ENCODE measurements around the gene INPP4B.

Gene INPP4B

DNA sequence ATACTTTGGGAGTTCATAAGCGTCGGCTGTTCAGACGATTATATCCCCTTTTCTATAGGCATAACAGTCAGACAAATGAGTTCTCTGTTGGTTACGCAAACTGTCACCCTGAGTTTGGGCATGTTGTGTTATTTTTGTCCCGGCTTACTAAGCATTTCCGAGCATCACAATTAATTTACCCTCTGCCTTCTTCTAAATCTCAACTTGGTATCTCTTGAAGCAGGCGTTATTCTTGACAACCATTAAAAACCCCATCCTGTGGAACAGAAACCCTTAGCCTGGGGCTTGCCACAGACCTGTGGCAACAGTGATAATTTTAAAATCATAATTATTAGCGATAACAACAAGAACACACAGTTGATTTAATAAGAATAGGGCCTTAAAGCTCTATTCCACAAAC is 558.7 kb downstream of the INPP4B start:
- no peak for DNase-seq (ENCODE audit: low spot score)

DNA sequence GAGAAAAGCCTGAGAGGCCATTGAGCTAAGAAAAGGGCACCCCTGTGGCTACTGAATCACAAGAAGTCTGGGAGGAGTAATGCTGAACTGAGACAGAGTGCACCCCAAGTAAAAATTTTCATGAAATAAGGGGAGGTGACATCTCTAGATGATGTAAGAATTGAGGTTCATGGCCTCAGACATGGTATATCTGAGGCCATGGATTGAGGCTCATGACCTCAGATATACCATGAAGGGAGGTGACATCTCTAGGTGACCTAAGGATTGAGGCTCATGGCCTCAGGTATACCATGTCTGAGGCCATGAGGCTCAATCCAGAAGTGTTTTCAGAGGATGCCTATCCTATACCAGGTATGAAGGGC is 560.9 kb downstream of the INPP4B start:
- DNase-seq (ENCODE audit: low spot score): no peak

DNA sequence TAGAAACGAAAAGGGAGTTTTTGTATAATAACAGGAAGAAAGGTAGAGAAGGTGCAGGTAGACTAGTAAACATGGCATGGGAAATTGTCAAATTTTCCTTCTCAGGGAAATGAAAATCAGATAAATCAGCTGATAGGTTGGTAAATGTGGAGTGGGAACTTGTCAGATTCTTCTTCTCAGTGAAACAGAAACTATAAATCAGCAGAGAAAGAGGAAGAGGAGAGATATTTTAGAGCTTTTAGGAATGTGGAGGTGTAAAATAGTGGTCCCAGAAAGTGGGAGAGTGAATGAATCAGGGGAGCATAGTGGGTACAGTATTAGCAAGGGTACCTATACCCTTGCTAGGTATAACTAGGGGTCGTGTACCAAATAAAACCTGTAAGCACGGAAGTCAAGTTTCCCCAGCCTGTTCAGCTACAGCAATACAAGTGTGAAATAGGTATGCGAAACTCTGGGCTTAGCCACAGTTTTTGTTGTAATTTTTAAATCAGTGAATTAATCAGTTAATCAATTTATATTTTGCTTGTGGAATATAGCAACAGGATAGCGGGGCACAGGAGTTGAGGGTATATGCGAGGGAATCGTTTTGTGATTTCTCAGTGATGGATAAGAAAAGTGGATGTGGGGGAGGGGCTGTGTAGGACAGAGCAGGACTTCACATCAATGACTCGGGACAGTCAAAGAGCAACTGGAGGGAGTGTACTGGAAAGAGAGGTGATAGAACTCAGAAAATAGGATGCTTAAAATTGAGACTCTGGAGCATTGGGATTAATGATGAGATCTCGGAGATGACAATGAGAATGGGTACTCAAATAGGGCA is 561.5 kb downstream of the INPP4B start:
- no peak for DNase-seq (ENCODE audit: low spot score)

DNA sequence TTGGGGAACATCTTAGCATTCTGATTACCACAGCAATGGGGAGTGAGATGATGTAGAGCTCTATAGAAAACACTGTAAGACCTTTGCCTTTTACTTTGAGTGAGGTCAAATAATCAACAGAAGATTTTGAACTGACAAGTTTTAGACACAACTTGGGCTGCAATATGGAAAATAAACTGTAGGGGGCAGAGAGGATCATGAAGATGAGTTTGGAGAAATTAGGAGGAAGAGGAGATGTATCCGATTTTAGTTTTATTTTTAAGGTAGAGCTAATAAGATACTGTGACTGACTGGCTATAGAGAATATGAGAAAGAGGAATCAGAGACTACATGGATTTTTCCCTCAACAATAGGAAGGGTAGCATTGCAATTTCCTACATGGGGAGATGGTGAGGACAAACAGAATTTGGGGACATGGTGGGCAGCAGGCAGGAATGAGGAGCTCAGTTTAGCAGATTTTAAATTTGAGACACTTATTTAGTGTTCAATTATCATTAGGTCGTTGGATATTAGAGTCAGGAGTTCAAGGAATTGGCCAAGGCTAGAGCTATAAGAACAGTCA is 563.1 kb downstream of the INPP4B start:
- no peak for DNase-seq (ENCODE audit: low spot score)

DNA sequence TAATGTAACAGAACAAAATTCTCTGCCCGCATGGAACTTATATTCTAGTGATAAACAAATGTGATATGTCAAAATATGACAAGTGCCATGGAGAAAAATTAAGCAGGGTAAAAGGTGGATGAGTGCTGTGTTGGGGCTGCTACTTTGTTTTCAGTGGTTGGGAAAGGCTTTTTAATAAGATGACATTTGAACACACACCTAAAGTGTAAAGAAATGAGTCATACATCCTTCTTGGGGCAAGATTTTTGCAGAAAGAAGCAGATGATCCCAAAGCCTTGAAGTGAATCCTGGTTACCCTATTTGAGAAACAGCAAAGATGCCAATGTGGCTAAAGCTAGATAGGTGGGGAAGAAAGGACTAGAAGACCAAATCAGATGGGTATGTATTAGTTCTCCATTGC is 564.1 kb downstream of the INPP4B start:
- no peak for DNase-seq (ENCODE audit: low spot score)

DNA sequence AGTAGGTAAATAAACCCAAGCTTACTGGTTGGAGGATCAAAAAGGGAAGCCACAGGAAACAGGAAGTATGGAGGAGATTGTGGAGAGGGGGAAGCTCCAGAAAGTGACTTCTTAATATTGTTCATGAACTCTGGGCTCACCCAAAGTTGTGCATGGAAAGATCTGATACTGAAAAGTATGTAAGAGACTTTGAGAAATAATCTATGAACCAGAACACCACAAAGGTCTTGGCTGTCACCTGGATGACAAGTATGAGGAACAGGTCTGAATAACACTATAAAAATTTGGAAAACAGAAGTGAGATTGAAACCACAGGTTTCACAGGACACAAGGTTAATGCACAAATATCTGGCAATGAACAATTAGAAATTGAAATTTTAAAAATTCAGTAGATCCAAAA is 567.4 kb downstream of the INPP4B start:
- DNase-seq (ENCODE audit: low spot score): no peak

DNA sequence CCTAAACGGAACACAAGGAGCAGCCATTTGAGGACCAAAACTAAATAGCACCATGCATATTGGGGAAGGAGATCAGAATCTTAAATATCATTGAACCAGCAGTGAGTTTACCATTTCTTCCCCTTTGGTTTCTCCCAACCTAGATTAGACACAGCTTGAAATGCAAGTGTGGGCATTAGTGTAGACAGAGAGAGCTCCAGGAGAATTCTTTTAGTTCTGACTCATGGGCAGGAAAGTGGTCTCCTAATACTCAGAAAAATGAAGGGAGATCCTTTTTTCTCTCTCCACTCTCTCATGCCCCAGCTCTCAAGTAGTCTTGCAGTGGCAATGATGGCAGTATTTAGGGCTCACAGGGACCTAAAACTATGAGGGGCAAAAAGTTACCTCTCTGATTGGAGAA is 567.9 kb downstream of the INPP4B start:
- DNase-seq (ENCODE audit: low spot score): no peak

DNA sequence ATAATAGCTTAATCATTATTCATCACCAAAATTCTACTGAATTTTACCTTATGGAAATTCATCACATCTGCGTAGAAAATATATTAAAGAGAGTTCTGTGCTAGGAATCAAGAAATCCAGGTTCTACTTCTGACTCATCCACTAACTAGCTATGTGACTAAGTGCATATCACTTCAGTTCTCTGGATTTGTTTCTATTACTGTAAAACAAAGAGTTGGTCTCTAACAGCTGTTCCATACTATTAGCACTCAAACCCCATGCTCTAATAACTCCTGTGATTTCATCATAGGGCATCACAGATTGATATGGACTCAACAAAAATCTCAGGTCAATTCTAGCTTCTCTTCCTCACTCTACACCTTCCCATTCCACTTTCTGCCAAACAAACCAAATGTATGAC is 572.0 kb downstream of the INPP4B start:
- no peak for DNase-seq (ENCODE audit: low spot score)

DNA sequence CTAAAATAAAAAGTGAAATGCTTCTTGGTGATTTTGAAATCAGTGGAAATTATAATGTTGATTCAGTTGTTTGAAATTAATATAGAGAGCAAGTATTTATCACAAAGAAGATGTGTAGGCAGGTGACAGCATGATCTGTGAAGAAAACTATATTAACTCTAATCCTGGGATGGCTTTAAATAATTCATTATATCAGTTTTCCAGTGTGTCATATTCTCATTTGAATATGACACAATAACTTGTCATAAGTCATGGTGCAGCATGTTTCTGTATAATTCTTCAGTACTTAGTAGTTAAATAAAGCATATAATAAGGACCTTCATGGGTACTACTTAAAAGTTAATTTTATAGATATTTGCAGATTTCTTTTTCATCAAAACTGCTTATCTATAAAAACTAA is 573.6 kb downstream of the INPP4B start:
- DNase-seq (ENCODE audit: low spot score): no peak

DNA sequence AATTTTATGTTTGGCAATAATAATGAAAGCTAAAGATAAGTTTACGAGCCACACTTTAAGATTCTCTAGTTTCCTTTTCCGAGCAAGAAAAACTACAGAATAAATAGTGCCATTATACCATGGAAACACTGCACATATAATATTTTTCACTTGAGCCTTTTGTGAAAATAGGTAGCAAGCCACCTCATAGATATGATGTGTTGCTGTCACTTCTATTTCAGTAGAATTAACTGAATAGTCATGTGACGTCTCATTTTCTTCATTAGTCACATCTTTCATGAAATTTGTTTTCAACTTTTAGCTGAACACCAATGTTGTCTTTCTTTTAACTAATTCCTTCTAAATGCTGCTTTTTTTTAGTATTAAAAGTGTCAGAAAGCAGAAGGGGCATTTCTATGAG is 574.3 kb downstream of the INPP4B start:
- no peak for DNase-seq (ENCODE audit: low spot score)

DNA sequence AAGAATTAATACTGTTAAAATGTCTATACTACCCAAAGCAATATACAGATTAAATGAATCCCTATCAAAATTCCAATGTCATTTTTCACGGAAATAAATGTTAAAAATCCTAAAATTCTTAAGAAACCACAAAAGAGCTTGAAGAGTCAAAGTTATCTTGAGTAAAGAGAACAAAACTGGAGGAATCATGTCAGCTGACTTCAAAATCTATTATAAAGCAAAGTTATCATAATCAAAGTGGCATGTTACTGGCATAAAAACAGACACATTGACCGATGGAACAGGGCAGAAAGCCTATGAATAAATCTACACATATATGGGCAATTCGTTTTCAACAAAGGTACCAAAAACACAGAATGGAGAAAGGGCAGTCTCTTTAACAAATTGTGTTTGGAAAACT is 579.0 kb downstream of the INPP4B start:
- no peak for DNase-seq (ENCODE audit: low spot score)

DNA sequence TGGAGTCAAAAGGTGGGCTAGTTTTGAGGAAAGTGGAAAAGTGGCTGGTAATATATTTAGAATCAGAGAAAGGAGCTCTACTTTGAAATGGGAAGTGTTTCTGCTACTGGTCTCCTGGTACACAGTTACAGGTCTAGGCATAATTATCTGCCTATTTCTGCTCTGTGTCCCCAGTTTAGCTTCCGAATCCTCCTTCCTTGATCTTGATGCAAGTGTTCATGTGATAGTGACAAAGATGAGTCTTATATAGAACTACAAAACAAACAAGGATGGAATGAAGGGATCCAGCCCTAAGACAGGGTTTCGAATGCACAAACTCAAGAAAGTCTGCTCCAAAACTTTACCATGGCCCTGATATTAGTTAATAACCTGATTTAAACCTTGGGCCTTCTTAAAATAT is 580.2 kb downstream of the INPP4B start:
- DNase-seq (ENCODE audit: low spot score): no peak

DNA sequence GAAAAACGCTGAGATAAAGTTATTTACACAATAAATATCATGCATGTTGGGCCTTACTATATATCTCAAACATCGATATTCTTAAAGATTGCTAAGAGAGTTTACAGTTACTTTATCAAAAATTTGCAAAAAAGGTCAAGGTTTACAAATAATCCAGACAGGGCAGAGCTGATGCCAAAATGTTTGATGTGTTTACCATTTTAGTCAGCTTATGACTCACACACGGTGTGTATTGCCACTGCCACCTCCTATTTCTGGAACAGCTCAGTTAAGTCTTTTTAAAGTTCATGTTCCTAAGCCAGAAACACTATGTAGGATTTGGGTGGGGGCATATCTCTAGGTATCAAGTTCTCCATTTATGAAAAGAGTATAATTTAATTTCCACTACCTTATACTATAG is 580.6 kb downstream of the INPP4B start:
- no peak for DNase-seq (ENCODE audit: low spot score)

DNA sequence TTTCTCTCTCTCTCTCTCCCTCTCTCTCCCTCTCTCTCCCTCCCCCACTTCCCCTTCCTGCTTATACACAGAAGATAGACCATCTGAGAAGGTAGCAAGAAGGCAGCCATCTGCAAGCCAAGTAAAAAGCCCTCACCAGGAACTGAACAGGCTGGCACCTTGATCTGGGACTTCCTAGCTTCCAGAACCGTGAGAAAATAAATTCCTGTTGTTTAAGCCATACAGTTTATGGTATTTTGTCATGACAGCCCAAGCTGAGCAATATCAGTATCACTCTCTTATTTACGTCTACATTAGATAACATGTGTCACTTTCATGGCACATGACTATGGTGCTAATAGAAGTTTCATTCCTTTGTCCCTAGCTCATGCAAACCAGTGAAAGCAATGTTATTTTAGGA is 581.1 kb downstream of the INPP4B start:
- no peak for DNase-seq (ENCODE audit: low spot score)

DNA sequence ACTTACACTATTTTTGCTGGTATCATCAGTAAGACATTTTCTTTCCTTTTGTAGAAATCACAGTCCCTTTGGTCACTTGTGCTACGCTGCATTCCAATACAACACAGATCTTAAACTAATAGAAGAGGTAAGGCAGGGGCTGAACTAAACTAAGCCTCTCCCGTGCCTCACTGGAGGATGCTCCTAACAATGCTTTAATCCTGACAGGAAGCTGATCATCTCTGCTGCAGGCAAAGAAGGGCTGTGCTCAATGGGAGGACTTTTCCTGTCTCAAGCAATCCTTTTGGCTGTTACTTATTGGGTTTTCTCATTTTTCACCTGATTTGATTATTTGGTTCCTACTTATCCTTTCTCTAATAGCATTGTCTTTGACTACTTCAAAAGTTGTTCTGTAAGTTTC is 583.1 kb downstream of the INPP4B start:
- DNase-seq (ENCODE audit: low spot score): no peak

DNA sequence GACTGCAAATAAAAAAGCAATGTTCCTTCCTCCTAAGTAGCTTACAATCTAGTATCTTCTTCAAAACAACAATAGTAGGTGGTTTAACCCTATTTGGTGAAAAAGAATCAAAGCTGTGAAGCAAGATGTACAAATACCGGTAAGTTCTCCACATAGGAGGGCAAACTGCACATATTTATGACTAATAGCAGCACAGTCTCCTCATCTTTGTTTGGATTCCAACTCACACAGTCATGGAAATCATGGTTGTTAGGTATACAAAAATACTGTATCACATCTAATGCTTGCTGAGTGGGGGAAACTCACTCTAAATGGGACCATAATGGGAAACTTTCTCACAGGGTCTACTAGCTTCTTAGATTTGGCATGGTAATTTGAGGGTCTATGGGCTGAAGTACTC is 597.2 kb downstream of the INPP4B start:
- no peak for DNase-seq (ENCODE audit: low spot score)

DNA sequence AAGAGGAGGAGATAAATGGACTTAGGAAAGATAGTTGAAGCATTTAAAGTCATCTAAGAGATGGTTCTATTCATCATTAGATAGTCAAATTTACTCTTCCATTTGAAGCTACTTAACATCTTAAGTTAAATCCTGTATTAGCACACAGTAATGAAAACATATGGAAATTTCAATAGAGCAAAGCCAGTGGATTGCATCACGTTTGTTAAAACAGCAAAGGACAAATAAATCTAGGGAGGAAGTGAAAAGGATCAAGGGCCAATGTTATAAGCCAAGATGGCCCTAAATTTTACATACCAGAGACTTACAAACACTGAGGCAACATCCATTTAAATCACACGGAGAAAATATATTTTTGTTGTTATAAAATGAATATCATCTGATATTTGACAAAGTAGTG is 602.8 kb downstream of the INPP4B start:
- no peak for DNase-seq (ENCODE audit: low spot score)

DNA sequence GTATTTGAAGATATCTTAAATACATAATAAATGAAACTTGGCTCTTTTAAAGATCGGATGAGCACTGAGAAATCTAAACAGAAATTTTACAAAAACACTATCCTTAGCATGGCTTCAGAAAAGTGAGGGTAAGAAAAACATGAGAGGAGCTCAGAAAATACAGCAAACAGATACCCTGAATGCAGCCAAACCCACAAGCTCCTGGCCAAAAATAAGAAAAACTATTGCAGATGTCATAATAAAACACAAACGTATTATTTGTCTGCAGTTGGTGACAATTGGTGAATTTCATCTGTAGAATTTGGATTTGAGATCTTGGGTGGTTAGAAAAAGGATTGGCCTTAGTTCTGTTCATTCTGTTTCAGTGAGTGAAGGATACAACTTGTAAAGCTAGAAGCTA is 603.9 kb downstream of the INPP4B start:
- DNase-seq (ENCODE audit: low spot score): no peak

DNA sequence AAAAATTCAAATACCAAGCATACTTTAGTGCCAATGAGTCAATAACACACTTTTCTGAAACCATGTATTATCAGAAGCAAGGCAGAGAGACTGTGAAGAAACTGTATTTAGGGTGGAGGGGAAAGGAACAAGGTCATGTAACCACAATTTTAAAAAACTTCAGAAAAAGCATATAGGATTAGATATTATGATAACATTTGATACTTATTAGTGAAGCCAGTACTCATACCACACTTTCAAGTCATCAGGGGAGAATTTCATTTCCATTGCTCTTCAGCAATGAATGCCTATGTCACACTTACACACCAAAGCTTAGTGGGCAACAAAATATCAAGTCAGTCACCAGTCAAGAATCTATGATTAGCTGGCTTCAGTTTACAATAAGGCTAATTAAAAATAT is 607.5 kb downstream of the INPP4B start:
- DNase-seq (ENCODE audit: low spot score): no peak

DNA sequence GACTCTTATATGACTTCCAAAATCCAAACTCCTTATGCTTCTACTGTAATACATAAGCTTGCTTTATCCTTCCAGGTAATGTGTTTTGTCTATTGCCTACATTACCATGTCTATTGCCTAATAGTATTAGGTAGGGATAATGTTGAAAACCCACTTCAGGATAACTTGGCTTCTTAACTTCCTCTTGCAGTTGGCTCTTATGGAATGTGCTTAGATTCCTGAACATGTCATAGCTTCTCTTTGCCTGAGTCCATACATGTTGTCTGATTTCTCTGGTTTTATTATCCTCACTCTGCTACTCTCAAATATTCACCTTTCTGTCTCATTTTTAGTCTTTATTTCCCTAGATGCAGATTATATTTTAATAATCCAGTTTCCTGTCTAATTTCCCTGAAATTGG is 609.8 kb downstream of the INPP4B start:
- no peak for DNase-seq (ENCODE audit: low spot score)

DNA sequence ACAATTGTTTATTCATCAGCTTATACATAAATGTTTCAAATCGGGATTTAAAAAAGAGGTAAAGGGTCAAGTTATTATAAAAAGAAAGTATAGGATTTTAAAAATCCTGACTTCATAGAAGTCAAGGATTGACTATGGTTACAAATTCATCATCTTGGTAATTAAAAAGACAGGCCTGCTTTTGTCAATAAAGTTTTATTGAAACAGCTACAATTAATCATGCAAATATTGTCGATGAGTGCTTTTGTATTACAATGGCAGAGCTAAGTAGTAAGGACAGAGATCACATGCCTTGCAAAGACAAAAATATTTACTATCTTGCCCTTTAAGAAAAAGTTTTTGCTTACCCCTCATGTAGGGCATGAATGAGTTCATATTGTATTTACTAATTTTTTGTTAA is 614.3 kb downstream of the INPP4B start:
- DNase-seq (ENCODE audit: low spot score): no peak

DNA sequence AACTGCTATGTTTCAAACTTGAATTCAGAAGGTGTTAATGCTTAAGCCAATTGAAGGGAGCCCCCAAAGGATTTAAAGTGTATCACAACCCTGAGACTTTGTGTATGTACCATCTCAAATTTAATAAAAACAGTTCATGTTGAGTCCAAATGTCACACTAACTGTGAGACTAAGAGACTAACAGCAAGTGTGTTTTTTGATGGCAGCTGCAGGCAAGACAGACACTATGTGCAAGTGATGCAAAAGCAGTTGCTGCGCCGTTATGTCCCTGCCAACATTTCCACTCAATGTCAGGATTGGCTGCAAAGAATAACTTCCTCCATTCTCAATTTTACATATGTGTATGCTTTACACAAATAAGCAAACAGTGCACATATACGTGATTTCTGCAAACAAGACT is 615.1 kb downstream of the INPP4B start:
- no peak for DNase-seq (ENCODE audit: low spot score)

DNA sequence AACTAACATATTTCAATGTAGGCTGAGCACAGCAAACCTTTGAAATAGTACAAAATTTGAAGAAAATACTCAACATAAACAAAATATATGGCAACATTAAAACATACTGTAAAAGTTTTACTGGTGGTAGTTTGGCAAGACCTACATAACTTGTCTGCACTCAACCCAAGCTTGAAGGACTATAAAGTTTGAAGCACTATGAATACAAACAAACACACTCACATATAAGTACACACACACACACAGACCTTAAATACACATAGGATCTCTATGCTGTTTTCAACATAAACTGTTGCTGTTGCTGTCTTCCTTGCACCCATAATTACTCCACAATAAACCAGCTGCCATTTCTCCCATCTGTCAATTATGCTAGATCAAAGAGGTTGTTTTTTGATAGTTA is 620.1 kb downstream of the INPP4B start:
- no peak for DNase-seq (ENCODE audit: low spot score)

DNA sequence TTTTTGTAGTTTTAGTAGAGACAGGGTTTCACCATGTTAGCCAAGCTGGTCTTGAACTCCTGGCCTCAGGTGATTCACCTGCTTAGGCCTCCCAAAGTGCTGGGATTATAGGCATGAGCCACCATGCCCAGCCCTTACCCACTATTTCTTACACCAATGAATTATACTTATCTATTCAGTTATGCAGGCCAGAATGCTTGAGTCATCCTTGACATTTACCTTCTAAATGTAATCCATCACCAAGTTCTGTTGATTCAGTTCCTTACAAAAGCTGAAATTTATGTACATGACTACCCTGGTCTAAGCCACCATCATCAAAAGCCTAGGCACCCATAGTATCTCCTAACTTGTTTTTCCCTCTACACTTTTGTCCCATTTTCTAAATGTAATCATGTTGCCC is 624.0 kb downstream of the INPP4B start:
- DNase-seq (ENCODE audit: low spot score): no peak
